Upper lobe of left lung (tissue), 4 donors: ENCODE data around the gene PLCB4.

ENCODE experiments used
- CTCF ChIP-seq, 6 experiments: fragments of 450-650 bp in 4 of 6; fragments of 200-600 bp in 2 of 6; sonication (generic) in 2 of 6; IDR thresholded peaks; one replicate each; pipeline ENCODE4 v1.5.1; 2016 to 2019; ENCODE audit warnings: antibody characterized with exemption in 6 of 6
- EP300 ChIP-seq, 4 donors: sonication (generic); formaldehyde crosslinking; IDR thresholded peaks; one replicate each; pipeline ENCODE4 v1.5.1; 2017; ENCODE audit warnings: antibody characterized with exemption in 4 of 4, control low read depth in 2 of 4
- POLR2A ChIP-seq, 4 donors: fragments of 450-650 bp; IDR thresholded peaks; one replicate each; pipeline ENCODE4 v1.5.1; 2016 to 2017; ENCODE audit warnings: antibody characterized with exemption in 4 of 4, mild to moderate bottlenecking in 2 of 4
- POLR2AphosphoS5 ChIP-seq, 2 donors: sonication (generic); formaldehyde crosslinking; IDR thresholded peaks; one replicate each; pipeline ENCODE4 v1.5.1; 2017; ENCODE audit warnings: antibody characterized with exemption in 2 of 2

- TF ChIP-seq POLR2AphosphoS5 (IDR thresholded peaks at IDR 0.05) (no peak), POLR2A (IDR thresholded peaks at IDR 0.05) (no peak), CTCF (IDR thresholded peaks at IDR 0.05) (no peak), EP300 (IDR thresholded peaks at IDR 0.05) (no peak)
Observed at GRCh38 chr20:9413001-9413400, 344.1 kb downstream of the PLCB4 start.
